Esophagus squamous epithelium (tissue), 5 donors: ENCODE data around the gene TBXAS1. TPM values are rescaled to one million over a fixed set of nuclear protein-coding genes. Genes with fewer than 3 reads are reported as not detected.

Experiments
- DNase-seq: peaks from one replicate; lab custom pipeline; 2025; lab: John Stamatoyannopoulos, UW
- H3K27ac ChIP-seq, 4 donors: fragments of 200-600 bp; sonication (generic); one replicate each; pipeline ENCODE4 v1.5.1; 2016 to 2019; ENCODE audit warnings: mild to moderate bottlenecking in 1 of 4
- H3K27me3 ChIP-seq, 4 donors: fragments of 200-600 bp; sonication (generic); 1 replicate in 3 of 4; 2 replicates in 1 of 4; pipeline versions ENCODE4 v1.5.1 to v1.6.0; 2017 to 2021; ENCODE audit warnings: antibody characterized with exemption in 1 of 4
- H3K36me3 ChIP-seq, 3 donors: fragments of 200-600 bp; sonication (generic); one replicate each; pipeline ENCODE4 v1.5.1; 2016 to 2019
- H3K4me1 ChIP-seq, 3 donors: fragments of 200-600 bp; sonication (generic); one replicate each; pipeline ENCODE4 v1.5.1; 2017 to 2019
- H3K4me3 ChIP-seq, 4 donors: fragments of 200-600 bp; sonication (generic); 1 replicate in 3 of 4; 2 replicates in 1 of 4; pipeline ENCODE4 v1.5.1; 2016 to 2019; ENCODE audit warnings: mild to moderate bottlenecking in 2 of 4, moderate library complexity in 1 of 4
- H3K9me3 ChIP-seq, 3 donors: fragments of 200-600 bp; sonication (generic); one replicate each; pipeline ENCODE4 v1.5.1; 2016 to 2019
- POLR2A ChIP-seq, 4 donors: fragments of 450-650 bp; IDR thresholded peaks; one replicate each; pipeline ENCODE4 v1.6.1; 2017; ENCODE audit warnings: antibody characterized with exemption in 4 of 4, mild to moderate bottlenecking in 4 of 4, moderate library complexity in 3 of 4
- WGBS, 2 donors: methylation state at CpG; one replicate each; pipeline ENCODE4 v1.1.5; 2018; 5-methylcytosine and 5-hydroxymethylcytosine counted together
- intact Hi-C: fragments of 100-400 bp; cut with DNase I; formaldehyde crosslinking; loops from one replicate; pipeline ENCODE4 v1.15.0; 2022
- total RNA-seq, 4 donors: library from RNA; depleted of rRNA; stranded (reverse); fragments of >200 nt; gene quantifications; one replicate each; pipeline ENCODE4 v1.1.0, GENCODE V29; 2016
- TF ChIP-seq, protein P1 (sequence below), 6 experiments: fragments of 450-650 bp in 4 of 6; fragments of 200-600 bp in 2 of 6; sonication (generic) in 2 of 6; IDR thresholded peaks; one replicate each; pipeline ENCODE4 v1.5.1; 2016 to 2019; ENCODE audit warnings: antibody characterized with exemption in 6 of 6, mild to moderate bottlenecking in 4 of 6, moderate library complexity in 4 of 6
- donor health status: DM: yes; HTN: yes; CAD: no.

TBXAS1 gene
- total RNA-seq, 4 donors from 2014 or later: 9.4 to 24.8 (median 17.8) TPM

- intact Hi-C loops: no loop called here
- TF ChIP-seq POLR2A (IDR thresholded peaks at IDR 0.05): no peak
- TF ChIP-seq, protein P1, sequence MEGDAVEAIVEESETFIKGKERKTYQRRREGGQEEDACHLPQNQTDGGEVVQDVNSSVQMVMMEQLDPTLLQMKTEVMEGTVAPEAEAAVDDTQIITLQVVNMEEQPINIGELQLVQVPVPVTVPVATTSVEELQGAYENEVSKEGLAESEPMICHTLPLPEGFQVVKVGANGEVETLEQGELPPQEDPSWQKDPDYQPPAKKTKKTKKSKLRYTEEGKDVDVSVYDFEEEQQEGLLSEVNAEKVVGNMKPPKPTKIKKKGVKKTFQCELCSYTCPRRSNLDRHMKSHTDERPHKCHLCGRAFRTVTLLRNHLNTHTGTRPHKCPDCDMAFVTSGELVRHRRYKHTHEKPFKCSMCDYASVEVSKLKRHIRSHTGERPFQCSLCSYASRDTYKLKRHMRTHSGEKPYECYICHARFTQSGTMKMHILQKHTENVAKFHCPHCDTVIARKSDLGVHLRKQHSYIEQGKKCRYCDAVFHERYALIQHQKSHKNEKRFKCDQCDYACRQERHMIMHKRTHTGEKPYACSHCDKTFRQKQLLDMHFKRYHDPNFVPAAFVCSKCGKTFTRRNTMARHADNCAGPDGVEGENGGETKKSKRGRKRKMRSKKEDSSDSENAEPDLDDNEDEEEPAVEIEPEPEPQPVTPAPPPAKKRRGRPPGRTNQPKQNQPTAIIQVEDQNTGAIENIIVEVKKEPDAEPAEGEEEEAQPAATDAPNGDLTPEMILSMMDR (IDR thresholded peaks at IDR 0.05): no peak
- H3K9me3 ChIP-seq: no peaks in the 10 kb centered on the region
- no peak for DNase-seq
- no peak overlapping the region for H3K4me3 ChIP-seq
- no peaks in the 10 kb centered on the region for H3K27me3 ChIP-seq
- no peaks in the 10 kb centered on the region for H3K4me1 ChIP-seq
- no peak overlapping the region for H3K27ac ChIP-seq
- H3K36me3 ChIP-seq: peaks cover 0 to 95% (median 20%) of the 10 kb centered on the region in 3 donors
- 91% methylated on average over 11 of the region's 12 CpGs for WGBS, 2 donors
Observed at GRCh38 chr7:140041659-140042385, 212.8 kb downstream of the TBXAS1 start.

- H3K4me3 ChIP-seq: no peak overlapping the region
- H3K36me3 ChIP-seq: peaks cover 0 to 95% (median 17%) of the 10 kb centered on the region in 3 donors
- DNase-seq: no peak
- H3K4me1 ChIP-seq: no peaks in the 10 kb centered on the region
- H3K9me3 ChIP-seq: no peaks in the 10 kb centered on the region
- 86 to 92% methylated on average over 10 of the region's 10 CpGs for WGBS, 2 donors
- H3K27ac ChIP-seq: no peak overlapping the region
- TF ChIP-seq POLR2A (IDR thresholded peaks at IDR 0.05): no peak
- TF ChIP-seq, protein P1 (IDR thresholded peaks at IDR 0.05): no peak
- no peaks in the 10 kb centered on the region for H3K27me3 ChIP-seq
- intact Hi-C loops: no loop called here
Observed at GRCh38 chr7:140042386-140042670, 213.3 kb downstream of the TBXAS1 start.

GRCh38 chr7:140044251-140044650 is 215.2 kb downstream of the TBXAS1 start:
- no peak overlapping the region for H3K4me3 ChIP-seq
- H3K4me1 ChIP-seq: peaks cover 0 to 8% (median 1%) of the 10 kb centered on the region in 3 donors
- peaks cover 0 to 85% (median 10%) of the 10 kb centered on the region in 3 donors for H3K36me3 ChIP-seq
- no peaks in the 10 kb centered on the region for H3K9me3 ChIP-seq
- DNase-seq: no peak
- H3K27ac ChIP-seq: no peak overlapping the region
- intact Hi-C loops: no loop called here
- WGBS, 2 donors: 75 to 87% methylated on average over 6 of the region's 6 CpGs
- no peaks in the 10 kb centered on the region for H3K27me3 ChIP-seq
- no peak for TF ChIP-seq POLR2A (IDR thresholded peaks at IDR 0.05)
- TF ChIP-seq, protein P1 (IDR thresholded peaks at IDR 0.05): no peak

- no peak for DNase-seq
- no peak overlapping the region for H3K4me3 ChIP-seq
- no peaks in the 10 kb centered on the region for H3K27me3 ChIP-seq
- H3K4me1 ChIP-seq: peaks cover 0 to 18% (median 4%) of the 10 kb centered on the region in 3 donors
- intact Hi-C loops: no loop called here
- TF ChIP-seq, protein P1 (IDR thresholded peaks at IDR 0.05): no peak
- TF ChIP-seq POLR2A (IDR thresholded peaks at IDR 0.05): no peak
- 77 to 81% methylated on average over 6 of the region's 6 CpGs for WGBS, 2 donors
- H3K9me3 ChIP-seq: no peaks in the 10 kb centered on the region
- no peak overlapping the region for H3K27ac ChIP-seq
- peaks cover 0 to 71% (median 9%) of the 10 kb centered on the region in 3 donors for H3K36me3 ChIP-seq
Observed at GRCh38 chr7:140045697-140046096, 216.6 kb downstream of the TBXAS1 start.

DNA sequence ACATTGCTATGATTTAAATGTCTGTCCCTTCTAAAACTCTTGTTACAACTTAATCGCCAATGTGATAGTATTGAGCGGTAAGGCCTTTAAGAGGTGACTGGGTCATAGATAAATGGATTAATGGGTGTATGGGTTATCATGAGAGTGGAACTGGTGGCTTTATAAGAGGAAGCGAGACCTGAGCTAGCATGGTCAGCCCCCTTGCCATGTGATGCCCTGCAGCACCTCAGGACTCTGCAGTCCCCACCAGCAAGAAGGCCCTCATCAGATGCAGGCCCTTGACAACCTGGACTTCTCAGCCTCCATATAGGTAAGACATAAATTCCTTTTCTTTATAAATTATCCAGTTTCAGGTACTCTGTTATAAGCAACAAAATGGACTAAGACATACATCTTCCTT is 218.1 kb downstream of the TBXAS1 start:
- Histone ChIP-seq H3K36me3 (peaks cover 0 to 58% (median 3%) of the 10 kb centered on the region in 3 donors), H3K27me3 (no peaks in the 10 kb centered on the region), H3K4me3 (no peak overlapping the region), H3K4me1 (peaks cover 0 to 18% (median 4%) of the 10 kb centered on the region in 3 donors), H3K27ac (no peak overlapping the region), H3K9me3 (no peaks in the 10 kb centered on the region)
- intact Hi-C loops: no loop called here
- TF ChIP-seq POLR2A (IDR thresholded peaks at IDR 0.05): no peak
- TF ChIP-seq, protein P1 (IDR thresholded peaks at IDR 0.05): no peak
- 98% methylated on average over 3 of the region's 3 CpGs for WGBS, 2 donors
- no peak for DNase-seq
